GM18858 (cell line): ENCODE results near the gene COQ10A.
"Not testable (repeated sequence)": the region's sequence is repeated elsewhere in the genome, so short reads cannot be mapped to it uniquely, and the experiment has no call there.

Source experiments
- ATAC-seq: cut with Tn5 transposase; IDR thresholded peaks from one replicate; pipeline ENCODE4 v1.9.1; 2021; ENCODE audit not compliant: unreplicated experiment

The COQ10A gene

GRCh38 chr12:56274299-56274698, 7.6 kb downstream of the COQ10A start:
- no peak for ATAC-seq

GRCh38 chr12:56278905-56279304, 12.2 kb downstream of the COQ10A start:
- no peak for ATAC-seq

- no peak for ATAC-seq
These were observed 14.1 kb downstream of the COQ10A start for GRCh38 chr12:56280849-56281248.

GRCh38 chr12:56282030-56282429, 15.3 kb downstream of the COQ10A start:
- ATAC-seq, result no peak

GRCh38 chr12:56282579-56282978, 15.8 kb downstream of the COQ10A start:
- no peak for ATAC-seq

- not testable (repeated sequence) for ATAC-seq
These were observed 17.5 kb downstream of the COQ10A start for GRCh38 chr12:56284263-56284662.

- ATAC-seq, result no peak
These were observed 19.5 kb downstream of the COQ10A start for GRCh38 chr12:56286044-56286830.

- ATAC-seq, result no peak
These were observed 22.1 kb downstream of the COQ10A start for GRCh38 chr12:56288705-56289387.

GRCh38 chr12:56293795-56294194, 27.1 kb downstream of the COQ10A start:
- no peak for ATAC-seq

GRCh38 chr12:56296295-56296694, 29.6 kb downstream of the COQ10A start:
- no peak for ATAC-seq

- ATAC-seq, result no peak
These were observed 30.7 kb downstream of the COQ10A start for GRCh38 chr12:56297400-56297799.

- no peak for ATAC-seq
These were observed 32.1 kb downstream of the COQ10A start for GRCh38 chr12:56298828-56299227.

GRCh38 chr12:56299308-56299852, 32.6 kb downstream of the COQ10A start:
- no peak for ATAC-seq

- peak; percentile 71 for ATAC-seq
These were observed 33.3 kb downstream of the COQ10A start, which contains the start of gene CS for GRCh38 chr12:56299853-56300643. Gene CS (minus strand): TSS chr12:56300330. CDS start chr12:56300201, 129 bp downstream.

- no peak for ATAC-seq
These were observed 34.1 kb downstream of the COQ10A start for GRCh38 chr12:56300644-56301464.

- ATAC-seq, result no peak
These were observed 37.5 kb downstream of the COQ10A start for GRCh38 chr12:56304276-56304675.

GRCh38 chr12:56304872-56305590, 38.3 kb downstream of the COQ10A start:
- ATAC-seq, result no peak

- no peak for ATAC-seq
These were observed 40.7 kb downstream of the COQ10A start for GRCh38 chr12:56307221-56307965.

- ATAC-seq, result no peak
These were observed 42.0 kb downstream of the COQ10A start for GRCh38 chr12:56308714-56309113.
